ENCODE results near the gene PARD3B. TPM values are rescaled to one million over a fixed set of nuclear protein-coding genes. Genes with fewer than 3 reads are reported as not detected.

The PARD3B gene
- polyA plus RNA-seq, 3 donors, result not detected

GRCh38 chr2:205025580-205026240 is 480.4 kb downstream of the PARD3B start:
- Mint-ChIP-seq H3K4me3 (no peak overlapping the region), H3K4me1 (no peaks in the 10 kb centered on the region), H3K9me3 (peaks cover 0 to 7% (median 1%) of the 10 kb centered on the region in 7 donors), H3K36me3 (no peaks in the 10 kb centered on the region), H3K27me3 (ENCODE audit: low read depth in 3 of 3) (no peaks in the 10 kb centered on the region), H3K27ac (no peak overlapping the region)
- Histone ChIP-seq H3K9me3 (replicated peaks in 1 of 2; ENCODE audit: control insufficient read depth in 1 of 2, insufficient read depth in 1 of 2, low read length in 2 of 2) (peaks cover 0 to 1% of the 10 kb centered on the region in 2 donors), H3K79me2 (ENCODE audit: insufficient read depth, low read length) (no peaks in the 10 kb centered on the region), H3K27me3 (ENCODE audit: control insufficient read depth in 2 of 2, insufficient read depth in 2 of 2, low read length in 2 of 2) (no peaks in the 10 kb centered on the region), H3K4me3 (replicated peaks in 1 of 3; ENCODE audit: low read depth in 2 of 3, low read length in 3 of 3) (no peak overlapping the region), H3K27ac (ENCODE audit: low read depth in 1 of 2, low read length in 2 of 2) (no peak overlapping the region), H3K36me3 (replicated peaks in 1 of 2; ENCODE audit: control insufficient read depth in 1 of 2, insufficient read depth in 2 of 2, low read length in 2 of 2) (no peaks in the 10 kb centered on the region), H3K4me1 (ENCODE audit: control insufficient read depth in 1 of 2, insufficient read depth in 2 of 2, low read length in 2 of 2) (no peaks in the 10 kb centered on the region), H2AFZ (ENCODE audit: insufficient read depth, low read depth, low read length, poor library complexity, severe bottlenecking) (no peak overlapping the region), H4K20me1 (ENCODE audit: insufficient read depth, low read length) (no peaks in the 10 kb centered on the region), H3K9ac (ENCODE audit: insufficient read depth, low read length, poor library complexity, severe bottlenecking) (no peak overlapping the region), H3K4me2 (replicated peaks; ENCODE audit: extremely low read depth, low read length, poor library complexity, severe bottlenecking) (no peak overlapping the region)
- no peak for TF ChIP-seq CTCF (IDR thresholded peaks at IDR 0.05)
- intact Hi-C loops (cut with micrococcal nuclease), result no loop called here
- WGBS (ENCODE audit: insufficient coverage), result 85% methylated on average over 5 of the region's 11 CpGs
- DNase-seq, result no peak

DNA sequence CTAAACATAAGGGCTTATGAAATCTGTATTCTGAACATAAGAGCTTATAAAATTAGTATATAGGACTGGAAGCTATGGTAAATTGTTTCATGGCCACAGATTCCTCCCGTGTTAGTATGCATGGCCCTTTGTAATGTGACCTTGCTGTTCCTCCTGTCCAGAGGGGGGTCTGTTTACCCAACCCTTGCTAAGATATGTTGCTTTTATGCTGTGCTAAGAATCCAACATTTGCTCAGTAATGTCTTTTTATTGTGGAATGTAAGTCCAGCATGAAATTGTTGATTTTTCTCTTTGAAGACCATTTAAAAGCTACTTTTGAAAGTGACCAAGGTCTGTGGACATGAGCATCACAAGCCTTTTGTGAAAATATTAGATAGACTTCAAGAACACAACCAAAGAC is 485.4 kb downstream of the PARD3B start:
- no peak overlapping the region for H3K4me3 ChIP-seq (replicated peaks in 1 of 3; ENCODE audit: low read depth in 2 of 3, low read length in 3 of 3)
- no peaks in the 10 kb centered on the region for H3K4me1 ChIP-seq (ENCODE audit: control insufficient read depth in 1 of 2, insufficient read depth in 2 of 2, low read length in 2 of 2)
- no peaks in the 10 kb centered on the region for H3K36me3 ChIP-seq (replicated peaks in 1 of 2; ENCODE audit: control insufficient read depth in 1 of 2, insufficient read depth in 2 of 2, low read length in 2 of 2)
- intact Hi-C loops (cut with micrococcal nuclease), result no loop called here
- no peak for TF ChIP-seq CTCF (IDR thresholded peaks at IDR 0.05)
- no peak overlapping the region for H3K27ac Mint-ChIP-seq
- no peak overlapping the region for H3K4me3 Mint-ChIP-seq
- H4K20me1 ChIP-seq (ENCODE audit: insufficient read depth, low read length), result no peaks in the 10 kb centered on the region
- DNase-seq, result no peak
- no peaks in the 10 kb centered on the region for H3K9me3 ChIP-seq (replicated peaks in 1 of 2; ENCODE audit: control insufficient read depth in 1 of 2, insufficient read depth in 1 of 2, low read length in 2 of 2)
- no peaks in the 10 kb centered on the region for H3K27me3 ChIP-seq (ENCODE audit: control insufficient read depth in 2 of 2, insufficient read depth in 2 of 2, low read length in 2 of 2)
- 89% methylated on average over 1 of the region's 1 CpG for WGBS (ENCODE audit: insufficient coverage)
- H3K4me2 ChIP-seq (replicated peaks; ENCODE audit: extremely low read depth, low read length, poor library complexity, severe bottlenecking), result no peak overlapping the region
- H3K36me3 Mint-ChIP-seq, result no peaks in the 10 kb centered on the region
- no peak overlapping the region for H2AFZ ChIP-seq (ENCODE audit: insufficient read depth, low read depth, low read length, poor library complexity, severe bottlenecking)
- H3K9ac ChIP-seq (ENCODE audit: insufficient read depth, low read length, poor library complexity, severe bottlenecking), result no peak overlapping the region
- no peaks in the 10 kb centered on the region for H3K79me2 ChIP-seq (ENCODE audit: insufficient read depth, low read length)
- no peaks in the 10 kb centered on the region for H3K4me1 Mint-ChIP-seq
- H3K27ac ChIP-seq (ENCODE audit: low read depth in 1 of 2, low read length in 2 of 2), result no peak overlapping the region
- no peaks in the 10 kb centered on the region for H3K27me3 Mint-ChIP-seq (ENCODE audit: low read depth in 3 of 3)
- H3K9me3 Mint-ChIP-seq, result peaks cover 0 to 3% (median 2%) of the 10 kb centered on the region in 7 donors

All from CD14-positive monocyte (primary cell).